K562 (cell line): ENCODE measurements around the gene ATF6B. TPM values are rescaled to one million over a fixed set of nuclear protein-coding genes. Genes with fewer than 3 reads are reported as not detected.

Experiments
- ATAC-seq: fragments of 200-7000 bp; cut with Tn5 transposase; 3 replicates; pipeline ENCODE4 v1.9.1; 2020; ENCODE audit warnings: moderate library complexity
- BruUV-seq: library from RNA; stranded (reverse); fragments of 400-500 nt; replicated peaks from 2 replicates; lab custom pipeline; 2021; lab: Mats Ljungman, UMichigan
- CTCF ChIA-PET: fragments of 300-600 bp; formaldehyde crosslinking; extraction: SDS; loops from one replicate; lab custom pipeline; 2021; ENCODE audit warnings: low intra/inter-chr PET ratio; lab: Yijun Ruan, JAX
- POLR2A ChIA-PET: fragments of 300-600, 350-650 bp; sonication (Branson Sonifier 250); formaldehyde crosslinking; extraction: SDS; loops from one replicate; lab custom pipeline; 2021; ENCODE audit warnings: antibody characterized with exemption, inconsistent platforms; lab: Yijun Ruan, JAX
- DNase-seq, 4 experiments: peaks; one replicate each; pipeline versions ENCODE4 v3.0.0 to v3.0.0-alpha.2; 2011 to 2018; ENCODE audit warnings: low spot score in 3 of 4, mixed read lengths in 3 of 4; ENCODE audit errors: extremely low read depth in 1 of 4
- FAIRE-seq: peaks from 2 replicates; lab custom pipeline; 2011; peaks lifted over from hg19 to GRCh38; lab: Jason Lieb, UNC
- H2AFZ ChIP-seq: 2 replicates; pipeline ENCODE4 v1.6.0; 2011; ENCODE audit warnings: low read depth, low read length, control low read depth, inconsistent platforms
- H3K27ac ChIP-seq: fragments of 200-600 bp; 3 replicates; pipeline ENCODE4 v1.8.0; 2011; ENCODE audit warnings: low read depth, mild to moderate bottlenecking, control low read depth, inconsistent platforms, low read length, moderate library complexity, mixed read lengths; ENCODE audit errors: extremely low read depth
- H3K27me3 ChIP-seq, 2 experiments: fragments of 300-600 bp in 1 of 2; 2 replicates in 1 of 2; 3 replicates in 1 of 2; pipeline versions ENCODE4 v1.6.0 to v1.8.0; 2011; ENCODE audit warnings: inconsistent platforms in 2 of 2, low read length in 2 of 2, mild to moderate bottlenecking in 1 of 2, mixed read lengths in 1 of 2, moderate library complexity in 1 of 2; ENCODE audit not compliant: control insufficient read depth in 2 of 2, insufficient read depth in 2 of 2
- H3K36me3 ChIP-seq: fragments of 300-600 bp; 3 replicates; pipeline ENCODE4 v1.8.0; 2011; ENCODE audit warnings: mild to moderate bottlenecking, low read length, inconsistent platforms; ENCODE audit not compliant: control insufficient read depth, insufficient read depth
- H3K4me1 ChIP-seq, 2 experiments: fragments of 200-600 bp in 1 of 2; replicated peaks in 1 of 2; 2 replicates in 1 of 2; 3 replicates in 1 of 2; pipeline versions ENCODE4 v1.5.1 to v1.8.0; 2011; ENCODE audit warnings: inconsistent platforms in 2 of 2, low read length in 2 of 2, mild to moderate bottlenecking in 1 of 2, mixed read lengths in 1 of 2, moderate library complexity in 1 of 2; ENCODE audit not compliant: control insufficient read depth in 2 of 2, insufficient read depth in 2 of 2
- H3K4me2 ChIP-seq: 2 replicates; pipeline ENCODE4 v1.6.1; 2011; ENCODE audit warnings: low read length, control low read depth, inconsistent platforms, mixed read lengths; ENCODE audit not compliant: insufficient read depth
- H3K4me3 ChIP-seq: fragments of 200-600 bp; sonication (generic), shearing (Covaris generic); 2 replicates; pipeline ENCODE4 v1.5.1; 2016; ENCODE audit warnings: control low read depth, inconsistent platforms
- H3K79me2 ChIP-seq: fragments of 200-600 bp; 3 replicates; pipeline ENCODE4 v1.8.0; 2011; ENCODE audit warnings: low read length, inconsistent platforms; ENCODE audit not compliant: control insufficient read depth, insufficient read depth
- H3K9ac ChIP-seq, 2 experiments: 2 replicates each; pipeline versions ENCODE4 v1.6.0 to v1.6.1; 2011; ENCODE audit warnings: low read depth in 2 of 2, low read length in 2 of 2, control low read depth in 1 of 2, inconsistent platforms in 1 of 2, mild to moderate bottlenecking in 1 of 2, mixed read lengths in 1 of 2; ENCODE audit not compliant: insufficient read depth in 1 of 2
- H3K9me1 ChIP-seq: one replicate; pipeline ENCODE4 v1.6.0; 2011; ENCODE audit warnings: inconsistent platforms, mild to moderate bottlenecking, low read length, moderate library complexity; ENCODE audit not compliant: control insufficient read depth, insufficient read depth
- H3K9me3 ChIP-seq: replicated peaks from 2 replicates; pipeline ENCODE4 v1.5.1; 2011; ENCODE audit warnings: low read depth, low read length, inconsistent platforms; ENCODE audit not compliant: control insufficient read depth, insufficient read depth
- H4K20me1 ChIP-seq: replicated peaks from 2 replicates; pipeline ENCODE4 v1.6.1; 2011; ENCODE audit warnings: low read length, inconsistent platforms, mixed read lengths; ENCODE audit not compliant: control insufficient read depth, insufficient read depth
- ETV6 ChIP-seq, 3 experiments: fragments of 150-350 bp in 1 of 3; sonication (generic) in 1 of 3; formaldehyde crosslinking in 1 of 3; IDR thresholded peaks; 2 replicates each; pipeline versions ENCODE4 v1.6.1 to v1.8.0; 2014 to 2022; ENCODE audit warnings: borderline replicate concordance in 2 of 3, low read depth in 2 of 3, antibody characterized with exemption in 1 of 3, low read length in 1 of 3, mild to moderate bottlenecking in 1 of 3, missing genetic modification reagents in 1 of 3
- HNRNPL ChIP-seq: fragments of 200-400 bp; formaldehyde crosslinking; IDR thresholded peaks from 2 replicates; pipeline ENCODE4 v1.6.1; 2017; ENCODE audit warnings: low read depth, mild to moderate bottlenecking, low read length
- JUNB ChIP-seq: fragments of 450-650 bp; formaldehyde crosslinking; conservative IDR thresholded peaks from 2 replicates; pipeline ENCODE4 v1.4.0; 2020; ENCODE audit warnings: mild to moderate bottlenecking
- RCOR1 ChIP-seq, 2 experiments: IDR thresholded peaks; 2 replicates each; pipeline ENCODE4 v1.6.1; 2012; ENCODE audit warnings: low read depth in 2 of 2, low read length in 2 of 2, borderline replicate concordance in 1 of 2, improper control_type of control experiment in 1 of 2
- ZKSCAN8 ChIP-seq: fragments of 200-800 bp; sonication (Bioruptor generic); IDR thresholded peaks from 2 replicates; pipeline ENCODE4 v1.6.1; 2016; ENCODE audit warnings: missing genetic modification characterization, missing compliant biosample characterization
- ZNF436 ChIP-seq: fragments of 250-450, 450-650 bp; sonication (Bioruptor Pico); formaldehyde crosslinking; IDR thresholded peaks from 2 replicates; pipeline ENCODE4 v1.7.0; 2020; ENCODE audit warnings: mild to moderate bottlenecking
- ZNF764 ChIP-seq: fragments of 250-450 bp; sonication (Bioruptor Pico); IDR thresholded peaks from 2 replicates; pipeline ENCODE4 v1.4.0; 2020; ENCODE audit warnings: low read depth, mild to moderate bottlenecking, moderate library complexity
- WGBS: fragments of 100-300 bp; shearing (Covaris generic); methylation state at CpG from one replicate; pipeline ENCODE4 v1.1.6; 2016; ENCODE audit warnings: low coverage, mixed read lengths; ENCODE audit not compliant: insufficient coverage; ENCODE audit errors: missing lambda C conversion rate; 5-methylcytosine and 5-hydroxymethylcytosine counted together
- in situ Hi-C: fragments of 300-500 bp; cut with MboI; formaldehyde crosslinking; loops from 4 replicates; pipeline ENCODE4 v1.15.0; 2018; ENCODE audit warnings: inconsistent platforms, mixed read lengths
- intact Hi-C: fragments of 100-400 bp; cut with micrococcal nuclease; formaldehyde crosslinking; loops from 2 replicates; pipeline ENCODE4 v1.14.2; 2022
- polyA plus RNA-seq, 8 experiments: library from polyadenylated mRNA; depleted of rRNA in 4 of 8; stranded (reverse) in 5 of 8; unstranded in 3 of 8; fragments of >200 nt; fragmentation: Nextera tagmentation in 2 of 8; fragmentation: Illumina TruSeq in 1 of 8; extraction: Ambion mirVana in 2 of 8; extraction: Trizol in 1 of 8; gene quantifications; 2 replicates each; pipeline versions ENCODE4 v1.2.1 to v1.2.3, GENCODE V29; 2011 to 2014; ENCODE audit warnings: inconsistent platforms in 1 of 8, missing spikeins in 1 of 8
- total RNA-seq, 7 experiments: library from RNA; depleted of rRNA in 6 of 7; stranded (reverse); fragments of >200 nt in 6 of 7; fragmentation: Illumina TruSeq in 2 of 7; extraction: Trizol in 2 of 7; gene quantifications; 2 replicates each; pipeline versions ENCODE4 v1.2.1 to v1.2.3, GENCODE V29; 2011 to 2021; ENCODE audit warnings: low replicate concordance in 1 of 7

Gene ATF6B
- total and polyA plus RNA-seq, 9 of the 15 experiments (the other 6 are each of a cell fraction or from before 2014, with no cell fraction given), result 20.7 to 131 (median 31.7) TPM

DNA sequence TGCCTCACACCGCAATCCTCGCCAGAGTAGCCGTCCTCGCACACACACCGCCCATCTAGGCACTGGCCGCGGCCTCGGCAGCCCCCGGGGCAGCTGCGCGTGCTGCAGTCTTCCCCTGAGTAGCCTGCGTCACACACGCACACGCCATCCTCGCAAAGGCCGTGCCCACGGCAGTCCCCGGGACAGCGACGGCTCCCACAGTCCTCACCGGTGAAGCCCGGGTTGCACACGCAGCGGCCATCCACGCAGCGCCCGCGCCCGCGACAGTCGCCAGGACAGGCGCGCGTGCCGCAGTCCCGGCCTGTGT is 32.0 kb downstream of the ATF6B start (continued):
- TF ChIP-seq ZKSCAN8 (CRISPR knock-in tag) (no peak), RCOR1 (IDR thresholded peaks at IDR 0.05; ENCODE audit: borderline replicate concordance in 1 of 2, low read depth in 2 of 2, low read length in 2 of 2) (no peak), ZNF436 (CRISPR knock-in tag) (no peak), ETV6 (IDR thresholded peaks at IDR 0.05; ENCODE audit: borderline replicate concordance in 1 of 2, low read depth in 2 of 2, low read length in 1 of 2) (no peak), ETV6 (CRISPR knock-in tag; IDR thresholded peaks at IDR 0.05; ENCODE audit: borderline replicate concordance) (no peak)

DNA sequence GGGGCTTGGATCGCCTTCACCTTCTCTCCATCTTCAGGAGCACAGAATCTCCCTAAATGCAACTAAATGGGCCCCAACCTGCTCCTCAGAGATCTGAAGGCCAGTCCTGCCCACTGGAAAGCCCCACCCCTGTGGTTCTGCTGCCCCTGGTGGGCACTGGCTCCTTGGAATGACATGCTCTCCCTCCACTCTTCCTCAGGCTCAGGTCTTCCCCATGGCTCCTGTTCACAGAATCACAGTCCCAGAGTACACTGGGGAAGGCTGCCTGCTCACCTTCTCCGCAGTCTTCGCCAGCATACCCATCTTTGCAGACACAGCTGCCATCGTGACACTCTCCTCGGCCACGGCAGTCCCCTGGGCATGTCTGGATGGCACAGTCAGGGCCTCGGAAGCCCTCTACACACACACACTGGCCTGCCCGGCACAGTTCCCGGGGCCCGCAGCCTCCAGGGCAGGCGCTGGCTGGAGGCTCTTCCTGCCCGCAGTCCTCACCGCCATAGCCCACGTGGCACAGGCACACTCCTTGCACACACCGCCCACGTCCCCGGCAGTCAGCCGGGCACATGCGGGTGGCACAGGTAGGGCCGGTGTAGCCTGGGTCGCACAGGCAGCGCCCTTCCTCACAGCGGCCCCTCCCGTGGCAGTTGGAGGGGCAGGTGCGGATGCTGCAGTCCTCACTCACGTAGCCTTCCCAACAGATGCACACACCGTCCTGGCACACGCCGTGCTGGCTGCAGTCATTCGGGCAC is 32.5 kb downstream of the ATF6B start:
- ChIA-PET CTCF (no interaction called here), POLR2A (interaction anchor here (0.6 to 7.4 kb wide), 3 partner anchors 13 to 17 kb away, joined by 3 to 38 read pairs (median 3); partner anchors contain the start of gene TNXB)
- Histone ChIP-seq H3K9me3 (no peaks in the 10 kb centered on the region), H3K27ac (no peak overlapping the region), H3K4me1 (peaks cover 9 to 22% of the 10 kb centered on the region in 2 experiments), H2AFZ (no peak overlapping the region), H3K4me2 (no peak overlapping the region), H3K9me1 (no peaks in the 10 kb centered on the region), H3K27me3 (peaks cover 47 to 69% of the 10 kb centered on the region in 2 experiments), H3K36me3 (no peaks in the 10 kb centered on the region), H3K4me3 (no peak overlapping the region), H4K20me1 (no peaks in the 10 kb centered on the region; the same call in 1 of the 2 replicates), H3K9ac (no peak overlapping the region)
- 17% methylated on average over 30 of the region's 30 CpGs for WGBS
- ATAC-seq (no peak; the same call in 2 of the 3 replicates), DNase-seq (no peak), FAIRE-seq (no peak)
- BruUV-seq, result no TSS peak
- intact Hi-C loops, result no loop called here
- in situ Hi-C loops, result loop anchor here (10.0 kb wide), 1 partner anchor 319 kb away; no protein-coding TSS in a partner anchor
- TF ChIP-seq JUNB, result no peak
- TF ChIP-seq HNRNPL, result 0 out of 2 replicates have a peak, but pooled peaks have one; percentile 40
- TF ChIP-seq ZNF764 (CRISPR knock-in tag), result no peak
- TF ChIP-seq, all 486 proteins: peak for 1
- H3K79me2 ChIP-seq, result no peaks in the 10 kb centered on the region
